ENCODE data around the gene PRRX1. TPM values are rescaled to one million over a fixed set of nuclear protein-coding genes. Genes with fewer than 3 reads are reported as not detected.

PRRX1 gene
- total RNA-seq, 8 experiments from 2014 or later: 0.11 to 93.4 (median 1.00) TPM

DNA sequence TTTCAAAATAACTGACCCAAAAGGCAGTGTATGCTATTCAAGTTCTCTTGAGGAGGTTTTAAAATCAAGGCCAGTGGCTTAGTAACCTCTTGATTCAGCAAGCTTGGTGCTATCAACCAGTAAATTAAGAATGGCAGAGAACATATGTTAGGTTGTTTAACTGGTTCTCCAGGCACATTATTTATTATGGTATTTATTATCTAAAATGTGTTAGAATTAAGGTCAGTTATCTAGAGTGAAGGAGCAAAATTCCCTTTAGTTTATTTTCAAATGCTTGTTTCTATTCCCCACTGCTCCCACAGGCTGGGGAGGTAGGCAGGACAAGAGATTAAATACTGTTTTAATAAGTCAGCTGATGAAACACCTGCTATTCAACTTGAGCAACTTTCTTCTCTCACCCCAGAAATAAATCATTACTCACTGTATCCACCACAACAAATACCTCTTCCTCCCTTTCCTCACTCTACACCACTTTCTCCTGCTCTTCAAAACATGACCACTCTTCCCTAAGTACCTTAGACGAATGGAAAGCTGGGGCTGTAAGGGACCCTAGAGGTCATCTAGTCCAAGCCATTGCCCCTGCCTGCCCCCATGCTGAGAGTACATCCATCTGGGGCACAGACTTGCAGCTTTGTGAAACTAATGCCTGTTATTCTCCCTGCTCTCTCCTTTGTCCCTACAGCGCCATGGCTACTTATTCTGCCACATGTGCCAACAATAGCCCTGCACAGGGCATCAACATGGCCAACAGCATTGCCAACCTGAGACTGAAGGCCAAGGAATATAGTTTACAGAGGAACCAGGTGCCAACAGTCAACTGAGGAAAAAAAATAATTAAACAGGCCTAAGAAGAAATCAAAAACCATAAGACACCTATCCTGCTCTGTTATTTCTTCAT is 71.7 kb downstream of the PRRX1 start:
- Histone ChIP-seq H3K4me1 (replicated peaks in 1 of 2) (no peaks in the 10 kb centered on the region), H3K27ac (no peak overlapping the region), H3K4me3 (no peak overlapping the region)
- 33 to 100% (median 83%) methylated on average over 1 to 2 of the region's 2 CpGs; no CpG with 5 or more reads in 1 of the 10 experiments for WGBS, 10 experiments
- in situ Hi-C loops (cut with MboI; ENCODE audit: low pct_unique_long_range_greater_than_20kb in 2 of 9, low sequenced_read_pairs in 9 of 9, unreplicated experiment in 9 of 9): no loop called here
- no peak for ATAC-seq (replicated peaks in 6 of 8)

DNA sequence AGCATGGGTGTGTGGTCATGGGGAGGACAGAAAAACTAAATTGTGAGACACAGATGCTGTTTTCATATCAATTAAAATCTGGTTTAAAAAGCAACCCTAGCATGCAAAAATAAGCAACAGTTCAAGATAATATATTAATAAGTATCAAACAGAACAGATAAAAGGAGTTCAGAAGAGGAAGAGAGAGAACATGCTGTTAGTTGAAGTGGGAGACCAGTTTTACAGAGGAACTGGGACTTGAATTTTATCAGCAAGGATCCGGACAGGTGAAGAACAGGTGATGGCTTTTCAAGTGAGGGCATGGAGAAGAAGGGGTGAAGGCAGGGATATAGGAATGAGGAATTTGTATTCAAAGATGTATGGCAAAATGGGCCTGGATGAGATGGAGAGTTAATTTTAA is 75.9 kb downstream of the PRRX1 start:
- in situ Hi-C loops (cut with MboI; ENCODE audit: low pct_unique_long_range_greater_than_20kb in 2 of 9, low sequenced_read_pairs in 9 of 9, unreplicated experiment in 9 of 9): no loop called here
- ATAC-seq (replicated peaks in 6 of 8): no peak
- H3K27ac ChIP-seq: no peak overlapping the region
- no peak overlapping the region for H3K4me3 ChIP-seq
- WGBS, 10 experiments: 50 to 100% (median 89%) methylated on average over 1 of the region's 1 CpG; no CpG with 5 or more reads in 2 of the 10 experiments
- H3K4me1 ChIP-seq (replicated peaks in 1 of 2): no peaks in the 10 kb centered on the region

DNA sequence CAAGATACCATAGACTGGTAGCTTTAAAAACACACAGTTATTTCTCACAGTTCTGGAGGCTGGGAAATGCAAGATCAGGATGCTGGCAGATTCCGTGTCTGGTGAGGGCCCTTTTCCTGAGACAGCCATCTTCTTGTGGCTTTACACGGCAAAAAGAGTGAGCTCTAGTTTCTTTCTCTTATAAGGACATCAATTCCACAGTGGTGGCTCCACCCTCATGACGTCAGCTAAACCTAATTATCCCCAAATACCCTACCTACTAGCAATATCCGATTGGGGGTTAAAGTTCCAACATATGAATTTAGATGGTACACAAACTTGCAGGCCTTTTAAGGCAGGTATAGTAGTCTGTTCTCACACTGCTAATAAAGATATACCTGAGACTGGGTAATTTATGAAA is 77.7 kb downstream of the PRRX1 start:
- no peak for ATAC-seq (replicated peaks in 6 of 8)
- Histone ChIP-seq H3K4me3 (no peak overlapping the region), H3K27ac (no peak overlapping the region), H3K4me1 (replicated peaks in 1 of 2) (no peaks in the 10 kb centered on the region)
- WGBS, 10 experiments: 64 to 100% (median 82%) methylated on average over 1 to 4 of the region's 4 CpGs; no CpG with 5 or more reads in 2 of the 10 experiments
- in situ Hi-C loops (cut with MboI; ENCODE audit: low pct_unique_long_range_greater_than_20kb in 2 of 9, low sequenced_read_pairs in 9 of 9, unreplicated experiment in 9 of 9): no loop called here

DNA sequence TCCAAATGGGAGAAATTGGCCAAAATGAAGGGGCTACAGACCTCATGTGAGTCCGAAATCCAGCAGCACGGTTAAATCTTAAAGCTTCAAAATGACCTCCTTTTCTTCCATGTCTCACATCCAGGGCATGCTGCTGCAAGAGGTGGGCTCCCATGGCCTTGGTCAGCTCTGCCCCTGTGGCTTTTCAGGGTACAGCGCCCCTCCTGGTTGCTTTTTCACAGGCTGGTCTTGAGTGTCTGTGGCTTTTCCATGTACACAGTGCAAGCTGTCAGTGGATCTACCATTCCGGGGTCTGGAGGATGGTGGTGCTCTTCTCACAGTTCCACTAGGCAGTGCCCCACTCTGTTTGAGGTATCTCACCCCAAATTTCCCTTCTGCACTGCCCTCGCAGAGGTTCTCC is 78.7 kb downstream of the PRRX1 start:
- in situ Hi-C loops (cut with MboI; ENCODE audit: low pct_unique_long_range_greater_than_20kb in 2 of 9, low sequenced_read_pairs in 9 of 9, unreplicated experiment in 9 of 9): no loop called here

DNA sequence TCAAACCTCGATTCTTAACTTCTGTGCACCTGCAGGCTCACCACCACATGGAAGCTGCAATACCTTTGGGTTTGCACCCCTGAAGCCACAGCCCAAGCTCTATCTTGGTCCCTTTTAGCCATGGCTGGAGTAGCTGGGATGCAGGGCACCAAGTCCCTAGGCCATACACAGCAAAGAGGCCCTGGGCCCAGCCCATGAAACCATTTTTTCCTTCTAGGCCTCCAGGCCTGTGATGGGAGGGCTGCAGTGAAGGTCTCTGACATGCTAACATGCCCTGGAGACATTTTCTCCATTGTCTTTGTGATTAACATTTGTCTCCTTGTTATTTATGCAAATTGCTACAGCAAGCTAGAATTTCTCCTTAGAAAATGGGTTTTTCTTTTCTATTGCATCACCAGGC is 79.2 kb downstream of the PRRX1 start:
- Histone ChIP-seq H3K4me1 (replicated peaks in 1 of 2) (no peaks in the 10 kb centered on the region), H3K4me3 (no peak overlapping the region), H3K27ac (no peak overlapping the region)
- in situ Hi-C loops (cut with MboI; ENCODE audit: low pct_unique_long_range_greater_than_20kb in 2 of 9, low sequenced_read_pairs in 9 of 9, unreplicated experiment in 9 of 9): no loop called here
- ATAC-seq (replicated peaks in 6 of 8): no peak
- WGBS, 10 experiments: 80 to 100% (median 86%) methylated on average over 1 of the region's 1 CpG; no CpG with 5 or more reads in 6 of the 10 experiments

More for the DNA sequence above, 78.7 kb downstream of the PRRX1 start:
- Histone ChIP-seq H3K4me1 (replicated peaks in 1 of 2) (no peaks in the 10 kb centered on the region), H3K27ac (no peak overlapping the region), H3K4me3 (no peak overlapping the region)
- 58 to 100% (median 85%) methylated on average over 1 to 5 of the region's 5 CpGs; no CpG with 5 or more reads in 2 of the 10 experiments for WGBS, 10 experiments
- no peak for ATAC-seq (replicated peaks in 6 of 8)

DNA sequence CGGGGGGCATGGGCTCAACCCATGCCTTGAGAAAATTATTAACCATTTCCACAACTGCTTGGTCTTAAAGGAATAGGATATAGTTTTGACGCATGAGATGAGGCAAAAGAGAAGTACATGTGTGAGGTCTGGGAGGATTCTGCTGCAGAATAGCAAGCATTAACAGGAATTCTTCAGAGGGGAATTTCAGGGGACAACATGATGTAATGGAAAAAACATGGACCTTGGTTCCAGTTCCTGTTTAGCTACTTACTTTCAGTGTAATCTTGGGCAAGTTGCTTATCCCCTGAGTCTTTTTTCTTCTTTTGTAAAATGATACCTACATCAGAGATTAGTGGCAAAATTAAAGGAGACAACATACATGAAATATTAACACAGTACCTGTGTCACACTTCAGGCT is 85.6 kb downstream of the PRRX1 start:
- Histone ChIP-seq H3K4me3 (no peak overlapping the region), H3K27ac (no peak overlapping the region), H3K4me1 (replicated peaks in 1 of 2) (no peaks in the 10 kb centered on the region)
- in situ Hi-C loops (cut with MboI; ENCODE audit: low pct_unique_long_range_greater_than_20kb in 2 of 9, low sequenced_read_pairs in 9 of 9, unreplicated experiment in 9 of 9): no loop called here
- 43 to 100% (median 56%) methylated on average over 1 to 2 of the region's 2 CpGs; no CpG with 5 or more reads in 4 of the 10 experiments for WGBS, 10 experiments
- no peak for ATAC-seq (replicated peaks in 6 of 8)

DNA sequence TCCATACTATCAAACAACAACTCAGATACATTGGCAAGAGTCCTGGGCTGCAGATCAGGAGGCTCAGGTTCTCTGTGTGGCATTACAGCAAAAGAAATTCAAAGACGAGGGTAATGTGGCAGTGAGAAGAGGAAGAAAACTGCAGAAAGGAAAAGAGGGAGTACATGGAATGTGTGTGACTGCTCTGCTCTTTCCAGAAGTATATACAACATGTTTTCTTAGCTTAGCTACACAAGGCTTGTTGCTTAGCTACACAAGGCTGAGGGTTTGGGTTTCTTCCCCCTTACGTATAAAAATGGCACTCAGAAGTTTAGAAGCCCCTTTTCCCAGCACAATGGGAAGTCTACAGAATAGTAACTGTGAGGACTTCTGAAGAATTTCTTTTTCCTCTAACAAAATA is 86.0 kb downstream of the PRRX1 start:
- H3K27ac ChIP-seq: no peak overlapping the region
- in situ Hi-C loops (cut with MboI; ENCODE audit: low pct_unique_long_range_greater_than_20kb in 2 of 9, low sequenced_read_pairs in 9 of 9, unreplicated experiment in 9 of 9): no loop called here
- H3K4me3 ChIP-seq: no peak overlapping the region
- H3K4me1 ChIP-seq (replicated peaks in 1 of 2): no peaks in the 10 kb centered on the region
- 40 to 83% (median 70%) methylated on average over 1 to 2 of the region's 2 CpGs; no CpG with 5 or more reads in 1 of the 10 experiments for WGBS, 10 experiments
- ATAC-seq (replicated peaks in 6 of 8): peak in 1 of 8 experiments; percentile 30

DNA sequence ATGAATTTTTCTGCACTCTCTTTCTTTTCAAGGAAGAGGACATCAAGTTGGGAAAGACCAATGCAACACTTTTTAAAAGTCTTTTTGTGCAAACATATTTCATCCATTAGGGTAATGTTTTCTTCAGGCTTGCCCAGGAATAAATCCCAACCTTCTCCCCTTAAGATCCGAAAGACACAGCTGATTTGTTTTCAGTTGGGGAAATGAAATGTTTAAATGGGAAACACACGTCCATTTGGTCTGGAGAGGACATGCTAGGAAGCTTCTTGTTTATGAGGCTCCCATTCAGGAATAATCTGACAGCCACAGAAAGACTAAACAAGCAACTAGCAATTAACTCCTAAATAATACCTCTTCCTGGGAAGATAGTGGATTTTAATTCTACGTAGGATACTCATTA is 91.9 kb downstream of the PRRX1 start:
- 49 to 100% (median 65%) methylated on average over 1 to 3 of the region's 3 CpGs for WGBS, 10 experiments
- in situ Hi-C loops (cut with MboI; ENCODE audit: low pct_unique_long_range_greater_than_20kb in 2 of 9, low sequenced_read_pairs in 9 of 9, unreplicated experiment in 9 of 9): no loop called here

DNA sequence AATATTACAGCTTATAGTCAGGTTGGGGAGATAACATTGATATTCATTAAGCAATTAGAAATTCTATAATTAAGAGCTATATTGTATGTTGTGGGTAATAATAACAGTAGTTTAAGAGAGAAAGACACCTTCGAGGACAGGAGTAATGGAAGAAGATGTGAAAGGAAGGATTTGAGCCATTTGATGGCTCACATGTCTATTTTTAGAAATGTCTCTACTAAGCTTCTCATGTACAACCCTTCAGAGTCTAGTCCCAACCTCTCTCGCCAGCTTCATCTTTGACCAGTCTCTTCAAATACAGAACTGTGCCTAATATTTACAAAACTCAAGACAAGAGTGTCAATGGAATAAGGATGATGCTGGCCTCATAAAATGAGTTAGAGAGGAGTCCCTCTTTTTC is 95.1 kb downstream of the PRRX1 start:
- in situ Hi-C loops (cut with MboI; ENCODE audit: low pct_unique_long_range_greater_than_20kb in 2 of 9, low sequenced_read_pairs in 9 of 9, unreplicated experiment in 9 of 9): no loop called here
- no peaks in the 10 kb centered on the region for H3K4me1 ChIP-seq (replicated peaks in 1 of 2)
- H3K27ac ChIP-seq: no peak overlapping the region
- 43 to 100% (median 93%) methylated on average over 1 to 2 of the region's 2 CpGs; no CpG with 5 or more reads in 2 of the 10 experiments for WGBS, 10 experiments
- ATAC-seq (replicated peaks in 6 of 8): no peak
- H3K4me3 ChIP-seq: no peak overlapping the region

More for the DNA sequence above, 91.9 kb downstream of the PRRX1 start:
- Histone ChIP-seq H3K27ac (no peak overlapping the region), H3K4me3 (no peak overlapping the region), H3K4me1 (replicated peaks in 1 of 2) (no peaks in the 10 kb centered on the region)
- no peak for ATAC-seq (replicated peaks in 6 of 8)

DNA sequence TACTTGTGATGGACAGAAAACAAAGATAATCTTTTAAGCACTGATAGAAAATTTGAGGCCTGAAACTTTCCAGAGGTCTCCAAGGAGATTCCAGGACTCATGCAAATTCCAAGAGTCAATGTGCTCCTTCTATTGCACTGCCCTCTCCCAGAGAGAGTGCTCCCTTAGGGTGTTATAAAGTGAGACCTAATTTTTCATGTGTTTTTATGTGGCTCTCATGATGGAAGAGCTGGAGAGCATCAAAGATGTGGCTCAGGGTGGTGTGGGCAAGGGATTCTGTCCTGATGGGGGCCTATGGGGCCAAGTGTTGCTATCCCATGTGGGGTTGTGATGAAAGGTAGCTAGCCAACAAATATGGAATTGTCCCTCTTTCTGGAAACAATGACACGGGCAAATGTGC is 101.3 kb downstream of the PRRX1 start:
- in situ Hi-C loops (cut with MboI; ENCODE audit: low pct_unique_long_range_greater_than_20kb in 2 of 9, low sequenced_read_pairs in 9 of 9, unreplicated experiment in 9 of 9): no loop called here
- H3K27ac ChIP-seq: no peak overlapping the region
- WGBS, 10 experiments: 43 to 100% (median 88%) methylated on average over 1 of the region's 1 CpG; no CpG with 5 or more reads in 3 of the 10 experiments
- H3K4me1 ChIP-seq (replicated peaks in 1 of 2): no peaks in the 10 kb centered on the region
- no peak for ATAC-seq (replicated peaks in 6 of 8)
- H3K4me3 ChIP-seq: no peak overlapping the region

DNA sequence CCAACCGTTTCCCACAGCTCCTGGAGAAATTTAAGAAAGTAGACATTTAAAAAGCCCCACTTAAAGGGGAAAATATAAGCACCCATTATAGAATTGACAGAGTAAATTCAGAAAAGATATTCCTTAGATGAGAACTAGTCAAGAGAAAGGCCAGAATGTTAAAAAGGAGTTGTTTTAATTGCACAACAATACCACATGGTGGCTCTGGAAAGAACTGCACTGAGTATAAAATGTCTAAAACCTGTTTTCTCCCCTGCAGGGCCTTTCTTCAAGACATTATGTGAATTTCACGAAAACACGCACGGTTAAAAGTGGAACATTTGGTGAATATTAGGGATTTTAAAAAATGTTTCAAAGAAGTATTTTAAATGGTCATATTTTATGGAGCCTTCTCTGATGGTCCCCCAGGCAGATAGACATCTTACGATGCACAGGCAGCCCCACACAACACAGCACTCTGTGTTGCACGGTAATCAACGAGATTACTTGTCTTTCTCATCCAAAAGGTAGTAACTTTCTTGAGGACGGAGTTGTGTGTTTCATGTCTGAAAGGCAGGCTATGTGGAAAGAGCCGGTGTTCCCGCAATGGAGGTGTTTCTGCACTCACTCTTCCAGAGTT is 101.9 kb downstream of the PRRX1 start:
- no peak overlapping the region for H3K27ac ChIP-seq
- ATAC-seq (replicated peaks in 6 of 8): peak in 4 of 8 experiments; percentile 36 to 54 (median 38)
- in situ Hi-C loops (cut with MboI; ENCODE audit: low pct_unique_long_range_greater_than_20kb in 2 of 9, low sequenced_read_pairs in 9 of 9, unreplicated experiment in 9 of 9): no loop called here
- WGBS, 10 experiments: 36 to 87% (median 75%) methylated on average over 3 to 10 of the region's 10 CpGs
- H3K4me3 ChIP-seq: no peak overlapping the region
- H3K4me1 ChIP-seq (replicated peaks in 1 of 2): no peaks in the 10 kb centered on the region

DNA sequence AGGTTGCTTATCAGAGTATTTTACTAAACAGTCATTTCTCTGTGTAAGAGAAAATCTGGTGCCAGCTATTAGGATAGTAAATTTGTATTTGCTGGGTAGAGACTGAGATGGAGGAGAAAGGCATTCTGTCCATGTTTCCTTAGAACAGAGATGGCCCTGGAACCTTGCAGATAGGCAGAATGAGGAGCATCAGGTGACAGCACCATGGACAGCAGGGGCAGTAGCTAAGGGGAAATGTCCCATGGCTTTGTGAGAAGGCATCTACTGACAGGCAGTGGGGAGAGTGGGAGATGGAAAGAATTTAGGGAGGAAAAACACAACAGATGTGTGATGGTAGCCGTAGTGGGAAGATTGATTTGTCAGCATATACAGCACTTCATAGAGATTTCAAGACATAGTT is 105.0 kb downstream of the PRRX1 start:
- no peak overlapping the region for H3K27ac ChIP-seq
- 90% methylated on average over 1 of the region's 1 CpG; no CpG with 5 or more reads in 9 of the 10 experiments for whole genome bisulfite sequencing, 10 experiments
- ATAC-seq (replicated peaks in 6 of 8): peak in 3 of 8 experiments; percentile 16 to 29 (median 19)
- no peak overlapping the region for H3K4me3 ChIP-seq
- H3K4me1 ChIP-seq (replicated peaks in 1 of 2): no peaks in the 10 kb centered on the region
- in situ Hi-C loops (cut with MboI; ENCODE audit: low pct_unique_long_range_greater_than_20kb in 2 of 9, low sequenced_read_pairs in 9 of 9, unreplicated experiment in 9 of 9): no loop called here

DNA sequence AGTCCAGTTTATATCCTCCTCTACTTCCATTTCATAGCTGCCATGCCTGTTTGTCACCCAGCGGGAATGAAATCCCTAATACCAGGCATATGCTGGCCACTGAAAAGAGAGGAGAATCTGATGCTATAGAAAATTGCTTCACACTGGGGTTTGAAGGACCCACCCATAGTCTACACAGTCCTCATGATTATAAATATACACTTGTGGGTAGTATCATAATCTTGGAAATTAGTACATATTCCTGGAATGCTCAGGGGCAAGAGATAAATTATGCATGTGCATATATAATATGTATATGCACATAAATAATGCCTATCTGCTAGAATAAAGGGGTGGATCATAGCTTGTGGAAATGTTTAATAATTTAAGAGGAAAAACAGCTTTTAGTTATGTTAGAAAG is 105.8 kb downstream of the PRRX1 start:
- no peaks in the 10 kb centered on the region for H3K4me1 ChIP-seq (replicated peaks in 1 of 2)
- H3K27ac ChIP-seq: no peak overlapping the region
- no peak overlapping the region for H3K4me3 ChIP-seq
- ATAC-seq (replicated peaks in 6 of 8): peak in 4 of 8 experiments; percentile 59 to 96 (median 92)
- in situ Hi-C loops (cut with MboI; ENCODE audit: low pct_unique_long_range_greater_than_20kb in 2 of 9, low sequenced_read_pairs in 9 of 9, unreplicated experiment in 9 of 9): no loop called here
- WGBS, 10 experiments: 18 to 100% (median 86%) methylated on average over 1 of the region's 1 CpG; no CpG with 5 or more reads in 1 of the 10 experiments
